ENCODE measurements around the gene OBSCN.

OBSCN gene

GRCh38 chr1:228289239-228289849, 81.5 kb downstream of the OBSCN start:
- TF ChIP-seq CTCF (IDR thresholded peaks at IDR 0.05; ENCODE audit: control insufficient read depth, extremely low read depth, insufficient read depth) = no peak
- H3K4me3 ChIP-seq (ENCODE audit: low read depth, low read length) = no peak overlapping the region

GRCh38 chr1:228289996-228290881, 82.4 kb downstream of the OBSCN start:
- TF ChIP-seq CTCF (IDR thresholded peaks at IDR 0.05; ENCODE audit: control insufficient read depth, extremely low read depth, insufficient read depth) = no peak
- no peak for DNase-seq (ENCODE audit: low read depth)
- no peak overlapping the region for H3K4me3 ChIP-seq (ENCODE audit: low read depth, low read length)

More at GRCh38 chr1:228289239-228289849, 81.5 kb downstream of the OBSCN start:
- no peak for DNase-seq (ENCODE audit: low read depth)

GRCh38 chr1:228291906-228292608, 84.2 kb downstream of the OBSCN start:
- DNase-seq (ENCODE audit: low read depth) = no peak
- no peak overlapping the region for H3K4me3 ChIP-seq (ENCODE audit: low read depth, low read length)
- no peak for TF ChIP-seq CTCF (IDR thresholded peaks at IDR 0.05; ENCODE audit: control insufficient read depth, extremely low read depth, insufficient read depth)

DNA sequence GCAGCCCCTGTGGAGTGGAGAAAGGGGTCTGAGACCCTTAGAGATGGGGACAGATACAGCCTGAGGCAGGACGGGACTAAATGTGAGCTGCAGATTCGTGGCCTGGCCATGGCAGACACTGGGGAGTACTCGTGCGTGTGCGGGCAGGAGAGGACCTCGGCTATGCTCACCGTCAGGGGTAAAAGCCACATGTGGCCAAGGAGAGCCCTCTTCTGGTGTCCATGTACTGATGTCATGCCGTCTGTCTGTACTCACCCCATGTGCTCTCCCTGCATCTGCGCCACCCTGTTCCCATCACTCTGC, 84.7 kb downstream of the OBSCN start:
- no peak for DNase-seq (ENCODE audit: low read depth)
- TF ChIP-seq CTCF (IDR thresholded peaks at IDR 0.05; ENCODE audit: control insufficient read depth, extremely low read depth, insufficient read depth) = no peak
- no peak overlapping the region for H3K4me3 ChIP-seq (ENCODE audit: low read depth, low read length)

DNA sequence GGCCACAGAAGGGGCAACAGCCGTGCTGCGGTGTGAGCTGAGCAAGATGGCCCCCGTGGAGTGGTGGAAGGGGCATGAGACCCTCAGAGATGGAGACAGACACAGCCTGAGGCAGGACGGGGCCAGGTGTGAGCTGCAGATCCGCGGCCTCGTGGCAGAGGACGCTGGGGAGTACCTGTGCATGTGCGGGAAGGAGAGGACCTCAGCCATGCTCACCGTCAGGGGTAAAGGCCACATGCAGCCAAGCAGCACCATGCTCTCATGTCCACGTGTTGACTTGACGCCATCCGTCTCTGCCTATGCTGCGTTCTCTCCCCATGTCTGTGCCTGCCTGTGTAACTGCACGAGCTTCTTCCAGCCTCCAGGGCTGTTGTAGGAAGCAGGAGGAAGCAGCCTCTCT, 85.5 kb downstream of the OBSCN start:
- DNase-seq (ENCODE audit: low read depth) = no peak
- TF ChIP-seq CTCF (IDR thresholded peaks at IDR 0.05; ENCODE audit: control insufficient read depth, extremely low read depth, insufficient read depth) = no peak
- H3K4me3 ChIP-seq (ENCODE audit: low read depth, low read length) = no peak overlapping the region

- no peak for TF ChIP-seq CTCF (IDR thresholded peaks at IDR 0.05; ENCODE audit: control insufficient read depth, extremely low read depth, insufficient read depth)
- H3K4me3 ChIP-seq (ENCODE audit: low read depth, low read length) = no peak overlapping the region
These were observed 86.1 kb downstream of the OBSCN start for GRCh38 chr1:228293816-228294500.

More at GRCh38 chr1:228293816-228294500, 86.1 kb downstream of the OBSCN start:
- no peak for DNase-seq (ENCODE audit: low read depth)

All from LNCaP clone FGC (cell line).